Calu3 (cell line): ENCODE measurements around the gene SKAP1. TPM values are rescaled to one million over a fixed set of nuclear protein-coding genes. Genes with fewer than 3 reads are reported as not detected.

Experiments
- BruUV-seq: library from RNA; stranded (reverse); fragments of 400-500 nt; replicated peaks from 2 replicates; lab custom pipeline; 2021; lab: Mats Ljungman, UMichigan
- CTCF ChIA-PET: fragments of 300-600 bp; sonication (Branson Sonifier 250); formaldehyde crosslinking; loops from one replicate; lab custom pipeline; 2022; ENCODE audit warnings: antibody characterized with exemption; lab: Charles Lee
- DNase-seq: peaks from one replicate; pipeline ENCODE4 v3.0.0; 2022
- H3K27ac Mint-ChIP-seq: one replicate; pipeline ENCODE4 v1.8.0; 2022; ENCODE audit warnings: mixed read lengths; ENCODE audit not compliant: unreplicated experiment
- H3K27me3 Mint-ChIP-seq: one replicate; pipeline ENCODE4 v1.8.0; 2022; ENCODE audit warnings: mixed read lengths; ENCODE audit not compliant: unreplicated experiment
- H3K36me3 Mint-ChIP-seq: one replicate; pipeline ENCODE4 v1.8.0; 2022; ENCODE audit warnings: mild to moderate bottlenecking, moderate library complexity, mixed read lengths; ENCODE audit not compliant: insufficient read depth, unreplicated experiment
- H3K4me1 Mint-ChIP-seq: one replicate; pipeline ENCODE4 v1.8.0; 2022; ENCODE audit warnings: mild to moderate bottlenecking, low read depth, mixed read lengths; ENCODE audit not compliant: unreplicated experiment
- H3K4me3 Mint-ChIP-seq: one replicate; pipeline ENCODE4 v1.8.0; 2022; ENCODE audit warnings: mild to moderate bottlenecking, low read depth, moderate library complexity, mixed read lengths; ENCODE audit not compliant: unreplicated experiment
- H3K9me3 Mint-ChIP-seq: one replicate; pipeline ENCODE4 v1.8.0; 2022; ENCODE audit warnings: low read depth, mixed read lengths; ENCODE audit not compliant: unreplicated experiment
- CTCF ChIP-seq: fragments of 200-600 bp; IDR thresholded peaks from one replicate; pipeline ENCODE4 v1.8.0; 2022; ENCODE audit warnings: antibody characterized with exemption; ENCODE audit not compliant: unreplicated experiment
- intact Hi-C: fragments of 100-400 bp; cut with micrococcal nuclease; formaldehyde crosslinking; loops from one replicate; pipeline ENCODE4 v1.10.0; 2022; ENCODE audit not compliant: unreplicated experiment
- total RNA-seq: library from RNA; stranded (reverse); gene quantifications from 2 replicates; pipeline ENCODE4 v1.2.3, GENCODE V29; 2022

SKAP1 gene
- total RNA-seq, 1 experiment from 2014 or later = 4.4 TPM

- no peaks in the 10 kb centered on the region for H3K4me1 Mint-ChIP-seq
- no peak for TF ChIP-seq CTCF
- no TSS peak for BruUV-seq
- peaks cover 2% of the 10 kb centered on the region for H3K27me3 Mint-ChIP-seq
- H3K36me3 Mint-ChIP-seq = no peaks in the 10 kb centered on the region
- H3K4me3 Mint-ChIP-seq = no peak overlapping the region
- no peak overlapping the region for H3K27ac Mint-ChIP-seq
- CTCF ChIA-PET = interaction anchor here (0.8 kb wide), 1 partner anchor 11 kb away, joined by 5 read pairs; no protein-coding TSS in a partner anchor
- intact Hi-C loops = no loop called here
- DNase-seq = no peak
- H3K9me3 Mint-ChIP-seq = no peaks in the 10 kb centered on the region
Measured at GRCh38 chr17:48409607-48410006, 20.4 kb downstream of the SKAP1 start.

GRCh38 chr17:48406936-48407567, 23.0 kb downstream of the SKAP1 start:
- CTCF ChIA-PET = no interaction called here
- DNase-seq = no peak
- H3K9me3 Mint-ChIP-seq = no peaks in the 10 kb centered on the region
- no peak overlapping the region for H3K27ac Mint-ChIP-seq
- no TSS peak for BruUV-seq
- no peak for TF ChIP-seq CTCF
- H3K4me1 Mint-ChIP-seq = no peaks in the 10 kb centered on the region
- H3K36me3 Mint-ChIP-seq = no peaks in the 10 kb centered on the region
- intact Hi-C loops = no loop called here
- no peaks in the 10 kb centered on the region for H3K27me3 Mint-ChIP-seq
- no peak overlapping the region for H3K4me3 Mint-ChIP-seq

- H3K9me3 Mint-ChIP-seq = no peaks in the 10 kb centered on the region
- CTCF ChIA-PET = no interaction called here
- no peaks in the 10 kb centered on the region for H3K36me3 Mint-ChIP-seq
- no TSS peak for BruUV-seq
- no peaks in the 10 kb centered on the region for H3K4me1 Mint-ChIP-seq
- no peak overlapping the region for H3K27ac Mint-ChIP-seq
- no peak overlapping the region for H3K4me3 Mint-ChIP-seq
- H3K27me3 Mint-ChIP-seq = no peaks in the 10 kb centered on the region
- DNase-seq = no peak
- TF ChIP-seq CTCF = no peak
- intact Hi-C loops = no loop called here
Measured at GRCh38 chr17:48394821-48395220, 35.2 kb downstream of the SKAP1 start.

- Mint-ChIP-seq H3K9me3 (no peaks in the 10 kb centered on the region), H3K27me3 (no peaks in the 10 kb centered on the region), H3K36me3 (no peaks in the 10 kb centered on the region), H3K27ac (no peak overlapping the region), H3K4me1 (no peaks in the 10 kb centered on the region), H3K4me3 (no peak overlapping the region)
- TF ChIP-seq CTCF = no peak
- no peak for DNase-seq
- BruUV-seq = no TSS peak
- CTCF ChIA-PET = interaction anchor here (0.6 kb wide), 1 partner anchor 28 kb away, joined by 4 read pairs; no protein-coding TSS in a partner anchor
- intact Hi-C loops = no loop called here
Measured at GRCh38 chr17:48393283-48393682, 36.7 kb downstream of the SKAP1 start.
